NCI-H1694 treated with DMSO at 0.1 percent for 48 hours (cell line): ENCODE measurements around the gene KCNK4.

Experiments
- DNase-seq: peaks from one replicate; lab custom pipeline; 2025; lab: John Stamatoyannopoulos, UW

KCNK4 gene

DNA sequence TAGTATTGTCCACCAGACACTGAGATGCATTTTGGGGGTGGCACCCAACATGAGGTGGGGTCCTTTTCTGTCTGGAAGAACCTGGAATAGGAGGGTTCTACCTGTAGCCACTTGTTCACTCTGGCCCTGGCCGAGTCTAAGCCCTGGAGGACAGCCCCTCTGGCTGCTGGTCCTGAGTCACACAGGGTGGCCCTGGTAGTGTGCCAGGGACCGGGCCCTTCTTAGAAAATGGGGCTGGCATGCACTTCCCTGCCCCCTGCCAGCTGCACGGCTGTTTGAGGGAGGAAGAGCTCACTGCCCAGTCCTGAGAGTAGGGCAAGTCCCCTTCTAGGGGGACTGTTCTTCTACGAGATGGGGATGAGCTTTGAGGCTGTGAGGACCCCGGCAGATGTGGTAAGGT lies 37.6 kb upstream of the KCNK4 start:
- DNase-seq: no peak

DNA sequence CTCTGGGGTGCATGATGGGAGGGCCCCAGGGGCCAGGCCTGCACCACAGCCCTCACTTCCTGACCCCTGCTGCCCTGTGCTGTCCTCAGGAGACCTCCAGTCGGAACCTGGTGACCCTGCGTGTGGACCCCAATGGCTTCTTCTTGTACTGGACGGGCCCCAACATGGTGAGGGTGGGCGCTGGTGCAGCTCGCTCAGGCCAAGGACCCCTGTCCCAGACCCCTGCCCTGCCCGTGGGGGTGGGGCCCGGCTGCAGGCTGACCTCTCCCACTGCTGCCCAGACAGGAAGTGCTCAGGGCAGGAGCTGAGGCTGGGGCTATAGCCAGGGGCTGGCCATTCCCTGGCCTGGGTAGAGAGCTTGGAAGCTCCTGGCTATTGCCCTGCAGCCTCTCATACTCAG lies 36.8 kb upstream of the KCNK4 start:
- DNase-seq: no peak

DNA sequence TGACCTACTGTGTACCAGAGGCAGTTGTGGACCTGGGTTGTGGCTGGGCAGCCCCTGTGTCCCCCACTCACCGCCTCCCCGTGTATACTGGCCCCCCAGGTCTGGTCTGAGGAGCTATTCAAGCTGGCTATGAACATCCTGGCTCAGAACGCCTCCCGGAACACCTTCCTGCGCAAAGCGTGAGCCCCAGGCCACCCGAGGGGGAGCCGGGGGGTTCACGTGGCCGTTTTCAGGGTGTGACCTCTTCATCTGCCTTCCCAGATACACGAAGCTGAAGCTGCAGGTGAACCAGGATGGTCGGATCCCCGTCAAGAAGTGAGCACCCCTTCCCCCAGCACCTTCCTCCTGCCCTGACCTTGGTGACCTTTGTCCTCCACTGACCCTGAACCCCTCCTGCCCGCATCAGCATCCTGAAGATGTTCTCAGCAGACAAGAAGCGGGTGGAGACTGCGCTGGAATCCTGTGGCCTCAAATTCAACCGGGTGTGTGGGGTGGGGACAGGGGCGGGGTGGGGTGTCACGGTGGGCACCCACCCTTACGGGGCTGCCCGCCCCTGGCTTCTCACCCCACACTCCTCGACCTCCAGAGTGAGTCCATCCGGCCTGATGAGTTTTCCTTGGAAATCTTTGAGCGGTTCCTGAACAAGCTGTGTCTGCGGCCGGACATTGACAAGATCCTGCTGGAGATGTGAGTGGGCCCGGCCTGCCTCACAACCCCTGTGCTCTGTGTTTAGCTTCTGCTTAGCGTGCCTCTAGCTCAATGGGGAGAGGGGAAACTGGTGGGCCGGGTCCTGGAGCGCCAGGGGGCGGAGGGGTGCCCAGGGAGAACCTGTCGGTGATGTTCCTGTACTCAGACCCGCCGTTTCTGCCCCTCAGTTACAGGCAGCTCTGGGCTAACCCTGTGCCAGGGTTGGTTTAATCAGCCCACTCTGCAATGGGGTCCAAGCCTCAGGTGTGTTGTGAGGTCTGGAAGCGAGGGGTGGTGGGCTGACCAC lies 35.7 kb upstream of the KCNK4 start:
- no peak for DNase-seq

DNA sequence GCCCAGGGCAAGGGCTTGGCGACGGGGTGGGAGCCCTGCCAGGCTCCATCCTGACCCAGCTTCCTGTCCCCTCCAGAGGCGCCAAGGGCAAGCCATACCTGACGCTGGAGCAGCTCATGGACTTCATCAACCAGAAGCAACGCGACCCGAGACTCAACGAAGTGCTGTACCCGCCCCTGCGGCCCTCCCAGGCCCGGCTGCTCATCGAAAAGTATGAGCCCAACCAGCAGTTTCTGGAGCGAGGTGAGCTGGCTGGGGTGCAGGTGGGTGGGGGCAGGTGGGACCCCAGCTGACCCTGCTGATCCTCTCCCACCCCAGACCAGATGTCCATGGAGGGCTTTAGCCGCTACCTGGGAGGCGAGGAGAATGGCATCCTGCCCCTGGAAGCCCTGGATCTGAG lies 34.8 kb upstream of the KCNK4 start:
- no peak for DNase-seq

DNA sequence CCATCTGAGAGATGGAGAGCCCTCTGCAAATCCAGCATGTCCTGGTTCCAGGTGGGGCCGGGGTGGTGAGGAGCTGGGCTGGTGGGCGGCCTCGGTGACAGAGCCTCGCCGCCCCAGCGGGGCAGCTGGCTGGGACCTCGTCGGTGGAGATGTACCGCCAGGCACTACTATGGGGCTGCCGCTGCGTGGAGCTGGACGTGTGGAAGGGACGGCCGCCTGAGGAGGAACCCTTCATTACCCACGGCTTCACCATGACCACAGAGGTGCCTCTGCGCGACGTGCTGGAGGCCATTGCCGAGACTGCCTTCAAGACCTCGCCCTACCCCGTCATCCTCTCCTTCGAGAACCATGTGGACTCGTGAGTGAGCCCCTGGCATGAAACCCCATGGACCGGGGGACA lies 32.7 kb upstream of the KCNK4 start:
- no peak for DNase-seq

DNA sequence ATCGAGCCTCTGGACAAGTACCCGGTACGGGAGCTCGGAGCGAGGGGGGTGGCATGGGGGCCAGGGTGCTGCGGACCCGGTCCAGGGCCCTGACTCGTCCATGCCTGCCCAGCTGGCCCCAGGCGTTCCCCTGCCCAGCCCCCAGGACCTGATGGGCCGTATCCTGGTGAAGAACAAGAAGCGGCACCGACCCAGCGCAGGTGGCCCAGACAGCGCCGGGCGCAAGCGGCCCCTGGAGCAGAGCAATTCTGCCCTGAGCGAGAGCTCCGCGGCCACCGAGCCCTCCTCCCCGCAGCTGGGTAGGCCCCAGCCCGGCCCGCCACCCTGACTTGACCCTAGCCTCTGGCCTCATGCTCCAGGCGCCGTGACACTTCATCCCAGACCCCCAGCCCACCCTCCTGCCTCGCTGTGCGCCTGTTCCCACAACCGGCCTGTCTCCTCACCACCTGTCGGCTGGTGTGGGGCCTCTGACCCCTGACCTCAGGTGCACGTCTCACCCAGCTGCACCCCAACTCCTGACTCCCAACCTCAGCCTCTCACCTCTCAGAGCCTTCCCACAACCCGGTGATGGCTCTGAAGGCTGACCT lies 32.1 kb upstream of the KCNK4 start:
- no peak for DNase-seq

DNA sequence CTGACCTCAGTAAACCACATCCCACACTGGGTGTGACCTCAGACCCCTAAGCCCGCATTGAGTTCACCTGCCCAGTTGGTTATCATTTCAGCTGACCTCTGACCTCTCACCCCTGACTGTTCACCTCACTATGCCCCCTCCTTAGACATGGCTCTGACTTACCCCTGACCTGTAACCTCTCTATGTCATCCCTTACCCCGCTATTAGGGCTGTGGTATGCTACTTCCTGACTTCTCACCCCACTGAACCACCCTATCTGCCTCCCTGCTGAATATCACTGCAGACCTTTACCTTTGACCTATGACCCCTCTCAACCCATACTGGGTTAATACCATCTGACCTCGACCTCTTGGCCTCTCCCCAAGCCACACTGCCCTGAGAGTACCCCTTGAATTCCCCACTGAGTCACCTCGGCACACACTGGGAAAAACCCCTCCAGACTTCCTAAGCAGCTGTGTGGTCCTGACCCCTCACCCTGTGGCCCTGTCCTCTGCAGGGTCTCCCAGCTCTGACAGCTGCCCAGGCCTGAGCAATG lies 31.5 kb upstream of the KCNK4 start:
- DNase-seq: no peak

DNA sequence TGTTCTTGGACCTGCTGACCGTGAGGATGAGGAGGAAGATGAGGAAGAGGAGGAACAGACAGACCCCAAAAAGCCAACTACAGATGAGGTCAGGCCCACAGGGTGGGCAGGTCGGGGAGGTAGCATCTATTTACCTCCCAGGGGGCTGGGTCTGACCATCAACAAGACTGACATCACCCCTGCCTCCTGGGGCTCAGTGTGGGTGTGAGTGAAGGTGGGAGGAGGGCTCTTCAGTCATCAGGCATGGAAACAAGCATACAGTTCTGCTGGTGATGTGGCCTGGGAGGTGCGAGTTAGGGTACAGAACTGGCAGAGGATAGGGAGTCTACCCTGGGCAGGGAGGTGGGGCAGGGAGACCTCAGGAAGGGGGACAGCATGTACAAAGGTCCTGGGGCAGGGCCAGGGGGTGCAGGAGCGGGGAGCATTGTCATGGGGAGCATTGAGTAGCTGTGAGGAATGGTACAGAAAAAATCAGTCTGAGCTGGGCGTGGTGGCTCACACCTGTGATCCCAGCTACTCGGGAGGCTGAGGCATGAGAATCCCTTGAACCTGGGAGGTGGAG lies 30.9 kb upstream of the KCNK4 start:
- DNase-seq: no peak

DNA sequence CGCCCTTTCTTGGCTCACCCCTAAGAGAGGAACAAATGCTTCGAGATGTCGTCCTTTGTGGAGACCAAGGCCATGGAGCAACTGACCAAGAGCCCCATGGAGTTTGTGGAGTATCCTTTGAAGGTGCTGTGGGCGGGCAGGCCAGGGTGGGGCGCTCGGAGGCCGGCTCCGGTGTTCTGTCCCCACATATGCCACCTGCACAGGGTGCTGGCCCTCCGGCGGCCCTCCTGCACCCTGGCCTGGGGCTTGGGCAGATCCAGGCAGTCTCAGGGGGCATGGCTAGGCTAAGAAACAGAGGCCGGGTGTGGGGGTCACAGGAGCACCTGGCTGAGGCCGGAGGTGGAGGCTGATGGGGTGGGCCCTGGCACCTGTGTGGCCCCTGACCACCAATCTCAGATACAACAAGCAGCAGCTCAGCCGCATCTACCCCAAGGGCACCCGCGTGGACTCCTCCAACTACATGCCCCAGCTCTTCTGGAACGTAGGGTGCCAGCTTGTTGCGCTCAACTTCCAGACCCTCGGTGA lies 29.5 kb upstream of the KCNK4 start:
- DNase-seq: no peak

DNA sequence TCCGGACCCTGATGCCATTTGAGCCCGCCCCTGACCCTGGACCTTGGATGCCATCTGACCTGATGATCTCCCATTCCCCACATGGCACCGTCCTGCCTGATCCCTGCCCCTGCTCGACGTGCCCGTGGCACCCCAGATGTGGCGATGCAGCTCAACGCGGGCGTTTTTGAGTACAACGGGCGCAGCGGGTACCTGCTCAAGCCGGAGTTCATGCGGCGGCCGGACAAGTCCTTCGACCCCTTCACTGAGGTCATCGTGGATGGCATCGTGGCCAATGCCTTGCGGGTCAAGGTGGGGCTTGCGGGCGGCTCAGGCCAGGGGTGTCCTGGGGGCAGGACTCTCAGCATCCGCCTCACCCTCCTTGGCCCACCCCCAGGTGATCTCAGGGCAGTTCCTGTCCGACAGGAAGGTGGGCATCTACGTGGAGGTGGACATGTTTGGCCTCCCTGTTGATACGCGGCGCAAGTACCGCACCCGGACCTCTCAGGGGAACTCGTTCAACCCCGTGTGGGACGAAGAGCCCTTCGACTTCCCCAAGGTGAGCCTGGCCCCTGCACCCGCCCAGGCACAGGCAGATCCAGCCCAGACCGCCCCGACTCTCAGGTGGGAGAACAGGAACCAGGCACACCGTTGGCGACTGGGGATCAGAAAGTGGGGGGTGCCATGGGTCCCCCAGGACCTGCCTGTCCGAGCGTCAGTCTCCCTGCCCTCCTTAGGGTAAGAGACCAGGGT lies 28.7 kb upstream of the KCNK4 start:
- DNase-seq: no peak

DNA sequence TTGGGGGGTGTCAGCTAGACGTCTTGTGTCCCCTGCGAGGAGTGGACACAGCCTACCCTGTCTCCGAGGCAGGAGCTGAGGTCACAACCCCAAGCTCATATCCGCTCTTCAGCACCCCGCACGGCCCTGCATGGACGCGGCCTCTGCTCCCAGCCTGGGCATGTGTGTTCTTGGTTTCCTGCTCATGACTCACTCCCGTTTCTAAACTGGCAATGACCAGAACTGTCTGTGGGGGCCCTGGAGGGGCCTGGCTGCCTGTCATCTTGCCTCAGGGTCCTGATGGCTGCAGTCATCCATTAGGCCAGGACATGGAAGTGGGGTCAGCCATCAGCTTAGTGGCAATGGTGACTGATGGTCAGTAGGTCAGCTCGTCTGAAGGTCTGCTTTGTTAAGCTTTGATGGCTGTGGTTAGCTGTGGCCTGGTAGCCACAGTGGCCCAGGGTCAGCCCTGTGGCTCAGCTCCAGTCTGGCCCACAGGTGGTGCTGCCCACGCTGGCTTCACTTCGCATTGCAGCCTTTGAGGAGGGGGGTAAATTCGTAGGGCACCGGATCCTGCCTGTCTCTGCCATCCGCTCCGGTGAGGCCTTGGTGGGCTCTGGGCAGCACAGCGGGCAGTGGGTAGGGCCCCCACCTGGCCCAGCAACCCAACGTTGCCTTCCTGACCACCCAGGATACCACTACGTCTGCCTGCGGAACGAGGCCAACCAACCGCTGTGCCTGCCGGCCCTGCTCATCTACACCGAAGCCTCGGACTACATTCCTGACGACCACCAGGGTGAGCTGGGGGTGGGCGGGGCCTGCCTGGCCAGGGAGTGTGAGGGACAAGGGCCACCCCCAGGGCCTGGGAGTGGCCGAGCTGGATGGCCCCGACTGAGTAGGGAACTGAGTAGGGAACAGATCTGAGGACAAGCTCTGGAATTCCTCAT lies 27.8 kb upstream of the KCNK4 start:
- no peak for DNase-seq

DNA sequence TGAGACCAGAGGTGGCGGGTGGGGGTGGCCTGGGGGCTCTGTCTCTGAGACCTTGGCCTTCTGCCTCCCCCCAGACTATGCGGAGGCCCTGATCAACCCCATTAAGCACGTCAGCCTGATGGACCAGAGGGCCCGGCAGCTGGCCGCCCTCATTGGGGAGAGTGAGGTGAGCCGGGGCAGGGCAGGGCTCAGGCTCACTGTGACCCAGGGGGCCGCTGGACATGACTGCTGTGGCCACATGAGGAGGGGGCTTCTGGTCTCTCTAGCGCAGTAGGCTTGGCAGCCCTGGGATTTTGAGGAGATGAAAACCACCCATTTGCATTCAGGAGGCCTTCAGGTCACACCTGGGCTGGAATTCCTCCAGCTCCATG lies 27.2 kb upstream of the KCNK4 start:
- DNase-seq: no peak

DNA sequence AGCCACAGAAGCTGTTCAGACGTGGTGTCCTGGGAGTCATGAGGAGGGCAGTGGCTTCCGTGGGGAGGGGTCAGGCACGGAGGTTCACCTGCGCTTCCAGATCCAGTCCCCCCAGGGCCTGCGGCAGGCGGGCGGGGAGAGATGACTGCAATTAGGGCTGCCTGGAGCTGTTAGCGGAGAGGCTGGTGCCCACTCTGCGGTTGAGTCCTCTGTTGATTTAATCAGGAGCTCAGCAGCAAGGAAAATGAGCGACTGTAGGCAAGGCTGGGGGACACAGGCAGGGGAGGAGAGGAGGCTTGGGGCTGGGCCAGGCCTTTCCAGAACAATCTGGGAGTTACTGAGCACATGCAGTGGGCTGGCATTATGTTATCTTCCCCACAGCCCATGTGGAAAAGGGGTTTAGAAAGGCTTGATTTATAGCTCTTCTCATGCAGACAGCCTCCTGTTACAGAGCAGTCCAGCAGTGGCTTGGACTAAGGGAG lies 26.7 kb upstream of the KCNK4 start:
- no peak for DNase-seq

DNA sequence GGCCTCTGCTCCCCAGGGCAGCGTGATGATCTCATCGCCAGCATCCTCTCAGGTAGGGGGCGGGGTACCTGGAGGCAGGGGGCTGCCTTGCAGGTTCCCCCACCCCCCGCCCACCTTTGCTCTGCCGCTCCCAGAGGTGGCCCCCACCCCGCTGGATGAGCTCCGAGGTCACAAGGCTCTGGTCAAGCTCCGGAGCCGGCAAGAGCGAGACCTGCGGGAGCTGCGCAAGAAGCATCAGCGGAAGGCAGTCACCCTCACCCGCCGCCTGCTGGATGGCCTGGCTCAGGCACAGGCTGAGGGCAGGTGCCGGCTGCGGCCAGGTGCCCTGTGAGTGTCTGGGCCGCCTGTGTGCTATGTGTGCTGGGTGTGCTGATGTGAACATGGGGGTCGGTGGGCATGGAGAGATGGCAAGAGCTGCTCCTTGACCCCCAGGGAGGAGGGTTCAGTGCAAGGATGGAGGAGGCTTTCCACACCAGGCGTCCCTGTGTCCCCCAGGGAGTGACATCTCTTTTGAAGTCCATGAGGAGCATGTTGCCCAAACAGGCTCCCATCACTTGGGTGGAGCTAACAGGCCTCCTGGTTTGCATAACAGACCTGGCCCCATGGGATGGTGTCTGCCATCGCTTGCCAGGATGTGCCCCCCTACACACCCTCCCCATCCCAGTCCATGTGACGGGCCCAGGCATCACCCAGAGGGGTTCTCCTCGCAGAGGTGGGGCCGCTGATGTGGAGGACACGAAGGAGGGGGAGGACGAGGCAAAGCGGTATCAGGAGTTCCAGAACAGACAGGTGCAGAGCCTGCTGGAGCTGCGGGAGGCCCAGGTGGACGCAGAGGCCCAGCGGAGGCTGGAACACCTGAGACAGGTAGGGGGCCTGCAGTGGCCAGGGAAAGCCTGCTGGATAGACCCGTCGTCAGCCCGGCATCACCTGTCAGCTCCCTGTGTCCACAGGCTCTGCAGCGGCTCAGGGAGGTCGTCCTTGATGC lies 25.6 kb upstream of the KCNK4 start:
- no peak for DNase-seq

DNA sequence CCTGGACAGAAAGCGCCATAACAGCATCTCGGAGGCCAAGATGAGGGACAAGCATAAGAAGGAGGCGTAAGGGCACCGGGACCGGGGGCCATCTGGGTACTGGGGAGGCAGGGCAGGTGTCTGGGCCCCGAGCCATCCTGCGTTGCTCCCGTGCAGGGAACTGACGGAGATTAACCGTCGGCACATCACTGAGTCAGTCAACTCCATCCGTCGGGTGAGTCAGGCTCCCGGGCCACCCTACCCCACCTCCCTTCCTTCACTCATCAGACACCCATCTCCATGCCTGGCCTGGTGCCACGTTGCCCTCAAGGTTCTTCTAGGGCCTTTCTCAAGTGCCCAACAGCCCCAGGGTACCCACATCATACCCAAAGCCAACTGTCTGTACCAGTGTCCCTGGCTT lies 24.8 kb upstream of the KCNK4 start:
- no peak for DNase-seq

DNA sequence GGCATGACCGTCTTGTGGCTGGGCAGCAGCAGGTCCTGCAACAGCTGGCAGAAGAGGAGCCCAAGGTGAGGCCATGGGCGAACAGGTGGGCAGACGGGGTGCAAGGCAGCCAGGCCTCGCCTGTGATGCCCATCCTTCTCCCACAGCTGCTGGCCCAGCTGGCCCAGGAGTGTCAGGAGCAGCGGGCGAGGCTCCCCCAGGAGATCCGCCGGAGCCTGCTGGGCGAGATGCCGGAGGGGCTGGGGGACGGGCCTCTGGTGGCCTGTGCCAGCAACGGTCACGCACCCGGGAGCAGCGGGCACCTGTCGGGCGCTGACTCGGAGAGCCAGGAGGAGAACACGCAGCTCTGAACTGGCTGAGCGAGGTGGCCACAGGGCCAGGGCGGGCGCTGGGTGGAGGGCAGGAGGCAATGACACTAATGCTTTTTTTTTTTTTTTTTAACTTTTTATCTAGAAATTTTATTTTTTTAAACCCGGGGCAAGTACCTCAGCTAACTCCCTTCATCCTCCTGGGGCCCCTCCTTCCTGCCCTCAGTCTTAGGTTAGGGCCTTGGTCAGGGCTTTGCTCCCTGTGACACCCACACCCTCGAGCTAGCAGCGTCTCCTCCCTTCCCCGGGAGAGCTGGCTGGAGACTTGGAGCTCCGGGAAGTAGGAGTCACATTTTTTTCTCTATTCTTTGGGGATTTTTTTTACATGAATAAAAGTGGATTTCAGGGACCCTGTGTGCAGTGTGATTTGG lies 23.7 kb upstream of the KCNK4 start:
- DNase-seq: no peak

DNA sequence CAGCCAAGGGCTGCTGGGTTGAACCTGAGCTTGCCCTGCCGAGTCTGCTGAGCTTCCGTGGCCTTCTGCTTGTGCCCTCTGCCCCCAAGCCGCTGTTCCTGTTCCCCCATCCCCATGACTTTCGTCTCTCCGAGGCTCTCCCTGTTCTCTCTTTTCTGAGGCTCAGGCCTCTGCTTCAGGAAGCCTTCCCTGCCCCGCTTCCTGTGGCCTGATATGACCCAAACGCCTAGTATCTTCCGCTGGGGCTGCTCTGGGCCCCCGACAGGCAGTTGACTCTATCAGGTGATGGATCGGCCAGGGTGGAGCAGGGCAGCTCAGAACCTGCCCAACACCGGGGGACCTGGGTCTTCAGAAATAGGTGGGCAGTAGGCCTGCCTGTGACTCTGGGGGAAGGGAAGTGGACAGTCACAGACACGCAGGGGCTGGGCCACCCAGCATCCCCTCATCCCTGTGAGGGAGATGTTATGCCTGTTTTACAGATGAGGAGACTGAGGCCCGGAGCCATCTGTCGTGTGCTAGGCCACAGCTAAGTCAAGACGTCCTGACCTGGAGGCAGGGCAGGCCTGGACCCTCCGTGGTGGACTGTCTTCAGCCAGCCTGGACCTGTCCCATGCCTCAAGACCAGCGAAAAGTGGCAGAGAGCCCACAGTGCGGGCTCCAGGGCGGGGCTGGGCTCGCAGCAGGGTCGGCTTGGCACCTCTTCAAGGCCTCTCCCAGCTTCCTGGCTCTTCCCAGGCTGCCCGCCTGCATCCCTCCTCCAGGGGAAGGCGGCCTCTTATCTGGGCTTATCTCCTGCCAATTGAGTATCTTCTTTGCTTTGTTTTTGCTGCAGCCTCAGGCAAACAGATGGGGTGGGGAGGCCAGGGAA lies 22.8 kb upstream of the KCNK4 start:
- no peak for DNase-seq
